ENCODE results near the gene RAB10. TPM values are rescaled to one million over a fixed set of nuclear protein-coding genes. Genes with fewer than 3 reads are reported as not detected.

The RAB10 gene
- total and polyA plus RNA-seq, 4 donors = 26.6 to 52.2 (median 41.6) TPM

DNA sequence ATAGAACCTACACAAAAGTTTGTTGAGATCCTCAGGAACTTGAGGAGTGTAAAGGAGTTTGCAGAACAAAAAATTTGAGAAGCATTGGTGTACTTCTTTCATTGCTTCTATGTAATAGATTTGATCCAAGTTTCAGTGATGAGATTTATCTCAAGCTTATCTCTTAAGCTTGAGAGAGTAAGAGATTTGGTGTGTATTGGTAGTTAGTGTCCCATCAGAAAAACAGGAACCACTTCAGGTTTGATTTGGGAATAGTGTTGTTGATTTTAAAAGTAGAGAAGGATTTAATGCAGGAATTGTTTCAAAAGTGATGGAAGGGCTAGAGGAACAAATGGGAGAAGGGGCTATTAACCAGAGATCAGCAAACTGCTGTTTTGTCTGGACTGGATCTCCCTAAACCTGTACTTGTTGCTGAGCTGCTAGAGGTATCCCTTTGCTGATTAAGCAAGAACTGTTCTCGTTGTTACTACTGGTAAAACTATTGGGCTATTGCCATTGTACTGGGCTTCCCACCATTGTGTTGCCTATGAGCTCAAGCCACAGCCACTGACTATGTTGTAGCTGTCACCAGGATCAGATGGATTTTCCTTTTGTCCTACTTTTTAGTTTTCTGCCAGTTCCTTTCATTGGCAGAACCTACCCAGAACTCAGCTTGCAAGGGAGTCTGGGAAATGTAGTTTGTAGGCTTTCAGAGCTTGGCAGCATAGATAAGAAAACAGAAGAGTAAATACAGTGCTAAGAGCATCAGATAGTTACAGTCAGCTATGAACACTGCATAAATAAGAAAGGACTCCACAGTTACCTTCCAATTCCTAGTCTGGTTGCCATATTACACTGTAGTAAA lies 39.3 kb downstream of the RAB10 start:
- peaks cover 8 to 20% (median 17%) of the 10 kb centered on the region in 4 donors for H3K4me1 ChIP-seq (ENCODE audit: control insufficient read depth in 4 of 4, insufficient read depth in 4 of 4, low read length in 3 of 4)
- no peaks in the 10 kb centered on the region for H3K27me3 ChIP-seq (ENCODE audit: control insufficient read depth in 4 of 4, insufficient read depth in 4 of 4, low read length in 3 of 4)
- DNase-seq (ENCODE audit: low spot score) = no peak
- H3K27ac ChIP-seq (ENCODE audit: low read depth in 1 of 2, low read length in 2 of 2) = peak overlapping the region; percentile 2 to 6
- TF ChIP-seq, protein P1, sequence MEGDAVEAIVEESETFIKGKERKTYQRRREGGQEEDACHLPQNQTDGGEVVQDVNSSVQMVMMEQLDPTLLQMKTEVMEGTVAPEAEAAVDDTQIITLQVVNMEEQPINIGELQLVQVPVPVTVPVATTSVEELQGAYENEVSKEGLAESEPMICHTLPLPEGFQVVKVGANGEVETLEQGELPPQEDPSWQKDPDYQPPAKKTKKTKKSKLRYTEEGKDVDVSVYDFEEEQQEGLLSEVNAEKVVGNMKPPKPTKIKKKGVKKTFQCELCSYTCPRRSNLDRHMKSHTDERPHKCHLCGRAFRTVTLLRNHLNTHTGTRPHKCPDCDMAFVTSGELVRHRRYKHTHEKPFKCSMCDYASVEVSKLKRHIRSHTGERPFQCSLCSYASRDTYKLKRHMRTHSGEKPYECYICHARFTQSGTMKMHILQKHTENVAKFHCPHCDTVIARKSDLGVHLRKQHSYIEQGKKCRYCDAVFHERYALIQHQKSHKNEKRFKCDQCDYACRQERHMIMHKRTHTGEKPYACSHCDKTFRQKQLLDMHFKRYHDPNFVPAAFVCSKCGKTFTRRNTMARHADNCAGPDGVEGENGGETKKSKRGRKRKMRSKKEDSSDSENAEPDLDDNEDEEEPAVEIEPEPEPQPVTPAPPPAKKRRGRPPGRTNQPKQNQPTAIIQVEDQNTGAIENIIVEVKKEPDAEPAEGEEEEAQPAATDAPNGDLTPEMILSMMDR (IDR thresholded peaks at IDR 0.05; ENCODE audit: low read depth, low read length, missing input control) = no peak
- TF ChIP-seq HNF4G (IDR thresholded peaks at IDR 0.05) (no peak), YY1 (IDR thresholded peaks at IDR 0.05) (peak; percentile 39), HNF4A (conservative IDR thresholded peaks at IDR 0.05) (no peak), TAF1 (conservative IDR thresholded peaks at IDR 0.05) (no peak), NR2F2 (IDR thresholded peaks at IDR 0.05) (no peak), GABPA (IDR thresholded peaks at IDR 0.05 in 1 of 2, conservative IDR thresholded peaks at IDR 0.05 in 1 of 2) (no peak), FOXA1 (IDR thresholded peaks at IDR 0.05) (peak; percentile 3), JUND (IDR thresholded peaks at IDR 0.05) (peak in 1 of 2 donors; percentile 20), RXRA (IDR thresholded peaks at IDR 0.05) (no peak), SP1 (IDR thresholded peaks at IDR 0.05) (peak; percentile 27), FOXA2 (IDR thresholded peaks at IDR 0.05) (peak; percentile 34)
- TF ChIP-seq, protein P2, sequence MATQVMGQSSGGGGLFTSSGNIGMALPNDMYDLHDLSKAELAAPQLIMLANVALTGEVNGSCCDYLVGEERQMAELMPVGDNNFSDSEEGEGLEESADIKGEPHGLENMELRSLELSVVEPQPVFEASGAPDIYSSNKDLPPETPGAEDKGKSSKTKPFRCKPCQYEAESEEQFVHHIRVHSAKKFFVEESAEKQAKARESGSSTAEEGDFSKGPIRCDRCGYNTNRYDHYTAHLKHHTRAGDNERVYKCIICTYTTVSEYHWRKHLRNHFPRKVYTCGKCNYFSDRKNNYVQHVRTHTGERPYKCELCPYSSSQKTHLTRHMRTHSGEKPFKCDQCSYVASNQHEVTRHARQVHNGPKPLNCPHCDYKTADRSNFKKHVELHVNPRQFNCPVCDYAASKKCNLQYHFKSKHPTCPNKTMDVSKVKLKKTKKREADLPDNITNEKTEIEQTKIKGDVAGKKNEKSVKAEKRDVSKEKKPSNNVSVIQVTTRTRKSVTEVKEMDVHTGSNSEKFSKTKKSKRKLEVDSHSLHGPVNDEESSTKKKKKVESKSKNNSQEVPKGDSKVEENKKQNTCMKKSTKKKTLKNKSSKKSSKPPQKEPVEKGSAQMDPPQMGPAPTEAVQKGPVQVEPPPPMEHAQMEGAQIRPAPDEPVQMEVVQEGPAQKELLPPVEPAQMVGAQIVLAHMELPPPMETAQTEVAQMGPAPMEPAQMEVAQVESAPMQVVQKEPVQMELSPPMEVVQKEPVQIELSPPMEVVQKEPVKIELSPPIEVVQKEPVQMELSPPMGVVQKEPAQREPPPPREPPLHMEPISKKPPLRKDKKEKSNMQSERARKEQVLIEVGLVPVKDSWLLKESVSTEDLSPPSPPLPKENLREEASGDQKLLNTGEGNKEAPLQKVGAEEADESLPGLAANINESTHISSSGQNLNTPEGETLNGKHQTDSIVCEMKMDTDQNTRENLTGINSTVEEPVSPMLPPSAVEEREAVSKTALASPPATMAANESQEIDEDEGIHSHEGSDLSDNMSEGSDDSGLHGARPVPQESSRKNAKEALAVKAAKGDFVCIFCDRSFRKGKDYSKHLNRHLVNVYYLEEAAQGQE (IDR thresholded peaks at IDR 0.05) = no peak
- TF ChIP-seq, protein P3, sequence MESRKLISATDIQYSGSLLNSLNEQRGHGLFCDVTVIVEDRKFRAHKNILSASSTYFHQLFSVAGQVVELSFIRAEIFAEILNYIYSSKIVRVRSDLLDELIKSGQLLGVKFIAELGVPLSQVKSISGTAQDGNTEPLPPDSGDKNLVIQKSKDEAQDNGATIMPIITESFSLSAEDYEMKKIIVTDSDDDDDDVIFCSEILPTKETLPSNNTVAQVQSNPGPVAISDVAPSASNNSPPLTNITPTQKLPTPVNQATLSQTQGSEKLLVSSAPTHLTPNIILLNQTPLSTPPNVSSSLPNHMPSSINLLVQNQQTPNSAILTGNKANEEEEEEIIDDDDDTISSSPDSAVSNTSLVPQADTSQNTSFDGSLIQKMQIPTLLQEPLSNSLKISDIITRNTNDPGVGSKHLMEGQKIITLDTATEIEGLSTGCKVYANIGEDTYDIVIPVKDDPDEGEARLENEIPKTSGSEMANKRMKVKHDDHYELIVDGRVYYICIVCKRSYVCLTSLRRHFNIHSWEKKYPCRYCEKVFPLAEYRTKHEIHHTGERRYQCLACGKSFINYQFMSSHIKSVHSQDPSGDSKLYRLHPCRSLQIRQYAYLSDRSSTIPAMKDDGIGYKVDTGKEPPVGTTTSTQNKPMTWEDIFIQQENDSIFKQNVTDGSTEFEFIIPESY (IDR thresholded peaks at IDR 0.05) = no peak
- TF ChIP-seq, protein P4, sequence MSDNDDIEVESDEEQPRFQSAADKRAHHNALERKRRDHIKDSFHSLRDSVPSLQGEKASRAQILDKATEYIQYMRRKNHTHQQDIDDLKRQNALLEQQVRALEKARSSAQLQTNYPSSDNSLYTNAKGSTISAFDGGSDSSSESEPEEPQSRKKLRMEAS (IDR thresholded peaks at IDR 0.05) = no peak
- TF ChIP-seq, protein P5, sequence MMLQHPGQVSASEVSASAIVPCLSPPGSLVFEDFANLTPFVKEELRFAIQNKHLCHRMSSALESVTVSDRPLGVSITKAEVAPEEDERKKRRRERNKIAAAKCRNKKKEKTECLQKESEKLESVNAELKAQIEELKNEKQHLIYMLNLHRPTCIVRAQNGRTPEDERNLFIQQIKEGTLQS (IDR thresholded peaks at IDR 0.05) = no peak
- H3K9ac ChIP-seq (ENCODE audit: low read depth in 1 of 2, low read length in 2 of 2) = no peak overlapping the region
- 9% methylated on average over 1 of the region's 1 CpG for WGBS
- no peak overlapping the region for H3K4me3 ChIP-seq (ENCODE audit: low read depth in 1 of 3, low read length in 3 of 3)
- no peaks in the 10 kb centered on the region for H3K36me3 ChIP-seq (ENCODE audit: control insufficient read depth in 4 of 4, insufficient read depth in 3 of 4, low read depth in 1 of 4, low read length in 3 of 4)
- no peaks in the 10 kb centered on the region for H3K9me3 ChIP-seq (ENCODE audit: control insufficient read depth in 4 of 4, low read length in 3 of 4)

Data from liver (tissue), 9 donors.